Body of pancreas (tissue), 4 donors: ENCODE results near the gene ACTN2.

ENCODE experiments used
- POLR2A ChIP-seq, 3 donors: fragments of 450-650 bp; IDR thresholded peaks; one replicate each; pipeline ENCODE4 v1.6.1; 2016; ENCODE audit warnings: antibody characterized with exemption in 3 of 3, mild to moderate bottlenecking in 2 of 3
- TF ChIP-seq, protein P1 (sequence below), 7 experiments: fragments of 450-650 bp in 4 of 7; fragments of 200-600 bp in 3 of 7; sonication (generic) in 3 of 7; IDR thresholded peaks; one replicate each; pipeline ENCODE4 v1.5.1; 2016 to 2019; ENCODE audit warnings: antibody characterized with exemption in 7 of 7

DNA sequence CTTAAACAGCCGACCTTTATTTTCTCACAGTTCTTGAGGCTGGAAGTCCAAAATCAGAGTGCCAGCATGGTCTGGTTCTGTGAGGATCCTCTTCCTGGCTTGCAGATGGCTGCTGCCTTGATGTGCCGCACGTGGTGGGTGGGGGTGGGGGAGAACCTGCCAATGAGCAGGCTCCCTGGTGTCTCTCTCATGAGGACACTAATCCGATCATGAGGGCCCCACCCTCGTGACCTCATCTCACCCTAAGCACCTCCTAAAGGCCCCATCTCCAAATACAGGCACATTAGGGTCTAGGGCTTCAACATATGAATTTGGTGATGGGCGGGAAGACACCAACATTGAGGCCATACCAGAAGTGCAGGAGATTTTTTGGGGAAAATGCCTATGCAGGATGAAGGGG is 37.8 kb downstream of the ACTN2 start:
- TF ChIP-seq, protein P1, sequence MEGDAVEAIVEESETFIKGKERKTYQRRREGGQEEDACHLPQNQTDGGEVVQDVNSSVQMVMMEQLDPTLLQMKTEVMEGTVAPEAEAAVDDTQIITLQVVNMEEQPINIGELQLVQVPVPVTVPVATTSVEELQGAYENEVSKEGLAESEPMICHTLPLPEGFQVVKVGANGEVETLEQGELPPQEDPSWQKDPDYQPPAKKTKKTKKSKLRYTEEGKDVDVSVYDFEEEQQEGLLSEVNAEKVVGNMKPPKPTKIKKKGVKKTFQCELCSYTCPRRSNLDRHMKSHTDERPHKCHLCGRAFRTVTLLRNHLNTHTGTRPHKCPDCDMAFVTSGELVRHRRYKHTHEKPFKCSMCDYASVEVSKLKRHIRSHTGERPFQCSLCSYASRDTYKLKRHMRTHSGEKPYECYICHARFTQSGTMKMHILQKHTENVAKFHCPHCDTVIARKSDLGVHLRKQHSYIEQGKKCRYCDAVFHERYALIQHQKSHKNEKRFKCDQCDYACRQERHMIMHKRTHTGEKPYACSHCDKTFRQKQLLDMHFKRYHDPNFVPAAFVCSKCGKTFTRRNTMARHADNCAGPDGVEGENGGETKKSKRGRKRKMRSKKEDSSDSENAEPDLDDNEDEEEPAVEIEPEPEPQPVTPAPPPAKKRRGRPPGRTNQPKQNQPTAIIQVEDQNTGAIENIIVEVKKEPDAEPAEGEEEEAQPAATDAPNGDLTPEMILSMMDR (IDR thresholded peaks at IDR 0.05): no peak
- no peak for TF ChIP-seq POLR2A (IDR thresholded peaks at IDR 0.05)
